ENCODE results near the gene FCHSD2.
"Not testable (repeated sequence)": the region's sequence is repeated elsewhere in the genome, so short reads cannot be mapped to it uniquely, and the experiment has no call there.

FCHSD2 gene

DNA sequence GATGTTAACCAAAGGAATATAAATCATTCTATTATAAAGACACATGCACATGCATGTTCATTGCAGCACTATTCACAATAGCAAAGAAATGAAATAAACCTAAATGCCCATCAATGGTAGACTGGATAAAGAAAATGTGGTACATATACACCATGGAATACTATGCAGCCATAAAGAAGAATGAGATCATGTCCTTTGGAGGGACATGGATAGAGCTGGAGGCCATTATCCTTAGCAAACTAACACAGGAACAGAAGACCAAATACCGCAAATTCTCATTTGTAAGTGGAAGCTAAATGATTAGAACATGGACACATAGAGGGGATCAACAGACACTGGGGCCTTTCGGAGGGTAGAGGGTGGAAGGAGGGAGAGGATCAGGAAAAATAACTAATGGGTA is 283.9 kb downstream of the FCHSD2 start:
- not testable (repeated sequence) for H3K9me3 ChIP-seq (ENCODE audit: control insufficient read depth, low read length); H3K36me3 ChIP-seq (ENCODE audit: control insufficient read depth, insufficient read depth, low read length); H3K4me1 ChIP-seq (ENCODE audit: control insufficient read depth, insufficient read depth, low read length, poor library complexity, severe bottlenecking); DNase-seq; H3K27ac ChIP-seq (ENCODE audit: insufficient read depth, low read length, poor library complexity, severe bottlenecking); H3K4me3 ChIP-seq (ENCODE audit: insufficient read depth, low read depth, low read length, poor library complexity, severe bottlenecking); H3K27me3 ChIP-seq (replicated peaks; ENCODE audit: control insufficient read depth, insufficient read depth, low read length, poor library complexity, severe bottlenecking)

DNA sequence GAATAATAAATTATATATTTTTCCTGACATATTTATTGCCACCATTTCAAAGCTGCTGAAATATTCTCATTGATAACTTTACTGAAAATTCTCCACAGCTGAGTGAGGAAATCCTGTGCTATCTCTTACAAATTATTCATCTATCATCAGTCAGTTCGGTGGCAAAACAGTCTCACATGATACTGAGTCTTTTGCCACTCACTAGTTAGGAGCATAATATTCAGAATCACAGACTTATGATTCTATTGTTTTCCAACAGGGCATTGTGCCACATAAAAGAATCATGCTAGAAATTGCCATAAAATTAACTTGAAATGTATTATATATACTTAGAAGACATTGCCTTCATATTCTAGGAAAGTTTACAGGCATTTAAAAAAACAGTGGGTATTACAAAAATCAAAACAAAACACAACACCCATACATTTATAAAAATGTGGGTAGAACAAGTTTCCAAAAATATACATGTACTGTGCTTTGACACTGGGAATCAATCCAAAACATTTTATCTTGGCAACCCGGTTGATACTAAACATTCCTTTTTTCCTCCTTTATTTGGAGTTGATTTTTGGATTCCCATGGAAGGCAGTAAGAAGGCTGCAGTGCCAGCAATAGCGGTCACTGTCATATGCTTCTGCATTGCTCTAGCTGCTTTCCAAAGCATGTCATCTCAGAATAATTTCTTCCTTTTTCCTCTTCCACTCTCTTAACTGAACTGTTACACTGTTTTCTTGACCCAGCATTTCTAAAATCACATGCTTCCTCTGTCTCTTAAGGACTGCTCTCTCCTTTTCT is 285.4 kb downstream of the FCHSD2 start:
- Histone ChIP-seq H3K27me3 (replicated peaks; ENCODE audit: control insufficient read depth, insufficient read depth, low read length, poor library complexity, severe bottlenecking) (no peaks in the 10 kb centered on the region), H3K27ac (ENCODE audit: insufficient read depth, low read length, poor library complexity, severe bottlenecking) (no peak overlapping the region), H3K4me1 (ENCODE audit: control insufficient read depth, insufficient read depth, low read length, poor library complexity, severe bottlenecking) (no peaks in the 10 kb centered on the region), H3K4me3 (ENCODE audit: insufficient read depth, low read depth, low read length, poor library complexity, severe bottlenecking) (no peak overlapping the region), H3K36me3 (ENCODE audit: control insufficient read depth, insufficient read depth, low read length) (no peaks in the 10 kb centered on the region), H3K9me3 (ENCODE audit: control insufficient read depth, low read length) (no peaks in the 10 kb centered on the region)
- DNase-seq: no peak

DNA sequence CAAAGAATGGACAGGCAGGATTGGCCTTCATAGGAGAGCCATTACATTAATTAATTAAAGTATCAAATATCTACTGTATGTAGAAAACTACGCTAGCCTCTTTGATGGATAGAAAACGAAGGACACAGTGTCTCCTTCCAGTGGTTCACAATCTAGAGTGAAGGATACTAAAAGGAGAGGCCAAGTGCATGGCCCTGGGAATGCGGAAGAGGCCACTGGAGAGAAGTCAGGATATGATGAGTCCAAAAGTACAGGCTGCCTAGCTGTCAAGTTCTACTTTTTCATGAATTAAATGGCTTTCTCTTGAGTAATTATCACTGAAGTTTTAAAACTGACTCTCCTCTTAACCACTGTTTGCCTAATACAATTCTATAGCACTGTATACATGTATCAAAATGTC is 286.1 kb downstream of the FCHSD2 start:
- no peak overlapping the region for H3K4me3 ChIP-seq (ENCODE audit: insufficient read depth, low read depth, low read length, poor library complexity, severe bottlenecking)
- no peaks in the 10 kb centered on the region for H3K36me3 ChIP-seq (ENCODE audit: control insufficient read depth, insufficient read depth, low read length)
- H3K27me3 ChIP-seq (replicated peaks; ENCODE audit: control insufficient read depth, insufficient read depth, low read length, poor library complexity, severe bottlenecking): no peaks in the 10 kb centered on the region
- no peak for DNase-seq
- H3K9me3 ChIP-seq (ENCODE audit: control insufficient read depth, low read length): no peaks in the 10 kb centered on the region
- H3K4me1 ChIP-seq (ENCODE audit: control insufficient read depth, insufficient read depth, low read length, poor library complexity, severe bottlenecking): no peaks in the 10 kb centered on the region
- no peak overlapping the region for H3K27ac ChIP-seq (ENCODE audit: insufficient read depth, low read length, poor library complexity, severe bottlenecking)

DNA sequence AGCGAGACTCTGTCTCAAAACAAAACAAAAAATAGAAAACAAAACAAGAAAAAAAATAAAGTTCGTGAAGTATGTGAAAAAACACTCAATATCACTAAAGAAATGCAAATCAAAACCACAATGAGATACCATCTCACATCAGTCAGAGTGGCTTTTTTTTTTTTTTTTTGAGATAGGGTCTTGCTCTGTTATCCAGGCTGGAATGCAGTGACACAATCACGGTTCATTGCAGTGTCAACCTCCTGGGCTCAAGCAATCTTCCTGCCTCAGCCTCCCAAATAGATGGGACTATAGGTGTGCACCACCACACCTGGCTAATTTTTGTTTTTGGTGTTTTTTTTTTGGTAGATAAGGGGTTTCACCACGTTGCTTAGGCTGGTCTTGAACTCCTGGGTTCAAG is 290.4 kb downstream of the FCHSD2 start:
- no peak for DNase-seq
- H3K4me1 ChIP-seq (ENCODE audit: control insufficient read depth, insufficient read depth, low read length, poor library complexity, severe bottlenecking): no peaks in the 10 kb centered on the region
- no peaks in the 10 kb centered on the region for H3K9me3 ChIP-seq (ENCODE audit: control insufficient read depth, low read length)
- H3K36me3 ChIP-seq (ENCODE audit: control insufficient read depth, insufficient read depth, low read length): no peaks in the 10 kb centered on the region
- no peak overlapping the region for H3K4me3 ChIP-seq (ENCODE audit: insufficient read depth, low read depth, low read length, poor library complexity, severe bottlenecking)
- H3K27ac ChIP-seq (ENCODE audit: insufficient read depth, low read length, poor library complexity, severe bottlenecking): no peak overlapping the region
- no peaks in the 10 kb centered on the region for H3K27me3 ChIP-seq (replicated peaks; ENCODE audit: control insufficient read depth, insufficient read depth, low read length, poor library complexity, severe bottlenecking)

DNA sequence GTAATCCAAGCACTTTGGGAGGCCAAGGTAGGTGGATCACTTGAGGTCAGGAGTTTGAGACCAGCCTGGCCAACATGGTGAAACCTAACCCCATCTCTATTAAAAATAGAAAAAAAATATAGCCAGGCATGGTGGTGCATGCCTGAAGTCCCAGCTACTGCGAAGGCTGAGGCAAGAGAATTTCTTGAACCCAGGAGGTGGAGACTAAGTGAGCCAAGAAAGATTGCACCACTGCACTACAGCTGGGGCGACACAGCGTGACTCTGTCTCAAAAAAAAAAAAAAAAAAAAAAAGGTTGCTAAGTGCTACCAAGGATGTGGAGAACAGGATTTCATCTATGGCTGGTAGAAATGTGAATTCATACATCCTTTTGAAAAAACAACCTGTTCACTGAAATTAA is 291.3 kb downstream of the FCHSD2 start:
- Histone ChIP-seq H3K27me3 (replicated peaks; ENCODE audit: control insufficient read depth, insufficient read depth, low read length, poor library complexity, severe bottlenecking) (no peaks in the 10 kb centered on the region), H3K36me3 (ENCODE audit: control insufficient read depth, insufficient read depth, low read length) (no peaks in the 10 kb centered on the region), H3K9me3 (ENCODE audit: control insufficient read depth, low read length) (no peaks in the 10 kb centered on the region), H3K4me1 (ENCODE audit: control insufficient read depth, insufficient read depth, low read length, poor library complexity, severe bottlenecking) (no peaks in the 10 kb centered on the region), H3K27ac (ENCODE audit: insufficient read depth, low read length, poor library complexity, severe bottlenecking) (no peak overlapping the region), H3K4me3 (ENCODE audit: insufficient read depth, low read depth, low read length, poor library complexity, severe bottlenecking) (no peak overlapping the region)
- DNase-seq: no peak

DNA sequence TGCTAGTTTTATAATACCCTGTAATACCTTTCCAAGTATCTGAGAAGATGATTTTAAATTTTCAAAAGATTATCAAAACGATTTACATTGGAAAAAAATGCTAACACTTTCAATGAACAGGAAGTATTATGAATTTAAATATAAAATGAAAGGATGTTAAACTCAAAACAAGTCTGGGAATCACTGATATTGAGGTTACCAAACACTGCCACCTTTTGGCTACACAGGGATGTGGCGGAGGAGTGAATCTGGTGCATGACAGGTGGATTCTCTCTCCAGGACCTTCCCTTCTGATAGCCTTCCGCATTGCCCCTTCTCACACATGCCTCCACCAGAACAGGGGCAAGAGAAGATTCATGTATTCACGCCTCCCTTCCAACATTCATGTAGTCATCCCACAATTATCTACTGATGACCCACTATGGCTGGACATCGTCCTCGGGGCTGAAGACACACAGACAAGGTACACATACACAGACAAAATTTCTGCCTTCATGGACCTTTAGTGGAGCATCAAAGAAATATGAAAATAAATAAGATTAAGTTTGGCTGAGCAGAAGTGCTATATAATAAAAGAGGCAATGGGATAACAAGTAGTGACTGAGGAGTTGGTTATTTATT is 293.2 kb downstream of the FCHSD2 start:
- no peak overlapping the region for H3K4me3 ChIP-seq (ENCODE audit: insufficient read depth, low read depth, low read length, poor library complexity, severe bottlenecking)
- H3K4me1 ChIP-seq (ENCODE audit: control insufficient read depth, insufficient read depth, low read length, poor library complexity, severe bottlenecking): no peaks in the 10 kb centered on the region
- no peaks in the 10 kb centered on the region for H3K27me3 ChIP-seq (replicated peaks; ENCODE audit: control insufficient read depth, insufficient read depth, low read length, poor library complexity, severe bottlenecking)
- H3K27ac ChIP-seq (ENCODE audit: insufficient read depth, low read length, poor library complexity, severe bottlenecking): no peak overlapping the region
- peaks cover 10% of the 10 kb centered on the region for H3K36me3 ChIP-seq (ENCODE audit: control insufficient read depth, insufficient read depth, low read length)
- no peaks in the 10 kb centered on the region for H3K9me3 ChIP-seq (ENCODE audit: control insufficient read depth, low read length)
- peak in 1 of 3 donors; percentile 17 for DNase-seq

DNA sequence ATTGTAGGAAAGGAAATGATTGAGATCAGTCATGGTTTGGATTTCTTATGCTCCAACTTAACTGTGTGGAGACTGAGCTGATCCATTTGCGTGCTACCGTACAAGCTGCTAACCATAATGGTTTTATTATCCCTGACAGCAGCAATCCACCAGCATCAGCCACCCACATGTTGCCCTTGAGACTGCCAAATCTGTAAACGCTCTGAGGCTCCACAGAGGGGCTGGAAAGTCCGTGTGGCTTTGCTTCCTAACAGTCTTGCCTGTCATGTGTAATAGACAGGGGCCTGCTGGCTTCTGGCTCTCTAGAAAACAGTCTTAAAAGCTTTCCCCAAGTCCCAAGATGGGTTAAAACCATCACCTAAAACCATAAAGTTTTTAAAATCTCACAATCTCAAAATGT is 297.8 kb downstream of the FCHSD2 start:
- DNase-seq: no peak
- H3K9me3 ChIP-seq (ENCODE audit: control insufficient read depth, low read length): no peaks in the 10 kb centered on the region
- H3K27me3 ChIP-seq (replicated peaks; ENCODE audit: control insufficient read depth, insufficient read depth, low read length, poor library complexity, severe bottlenecking): no peaks in the 10 kb centered on the region
- no peak overlapping the region for H3K4me3 ChIP-seq (ENCODE audit: insufficient read depth, low read depth, low read length, poor library complexity, severe bottlenecking)
- peaks cover 24% of the 10 kb centered on the region for H3K36me3 ChIP-seq (ENCODE audit: control insufficient read depth, insufficient read depth, low read length)
- no peaks in the 10 kb centered on the region for H3K4me1 ChIP-seq (ENCODE audit: control insufficient read depth, insufficient read depth, low read length, poor library complexity, severe bottlenecking)
- H3K27ac ChIP-seq (ENCODE audit: insufficient read depth, low read length, poor library complexity, severe bottlenecking): no peak overlapping the region

DNA sequence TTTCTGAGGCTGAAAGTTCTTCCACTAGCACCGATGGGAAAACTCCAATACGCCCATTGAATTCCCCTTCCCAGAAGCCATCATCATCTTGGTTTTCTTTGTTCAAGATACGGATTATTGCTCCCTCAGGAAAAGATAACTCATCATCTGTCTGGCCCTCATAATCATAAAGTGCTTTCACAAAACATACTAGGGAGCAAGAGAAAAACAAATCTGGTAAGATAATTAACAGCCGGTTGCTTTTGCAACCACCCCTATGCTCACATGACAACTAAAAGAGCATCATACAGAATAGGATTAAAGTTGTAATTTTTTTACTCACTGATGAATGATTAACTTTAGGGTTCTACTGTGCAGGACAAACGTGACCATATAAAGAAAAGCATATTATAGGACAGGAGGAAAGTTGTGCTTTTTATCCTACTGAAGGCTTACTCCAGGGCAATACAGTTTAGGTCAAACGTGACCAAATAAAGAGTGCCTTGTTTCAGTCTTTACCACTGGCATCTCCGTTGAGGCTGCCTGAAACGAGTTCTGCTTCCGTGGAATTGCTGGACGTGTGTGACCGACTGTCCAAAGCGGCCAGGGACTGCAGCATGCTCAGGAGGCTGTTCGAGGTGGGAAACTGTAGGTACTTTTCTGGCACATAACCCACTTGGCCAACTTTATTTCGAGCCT is 299.3 kb downstream of the FCHSD2 start:
- no peak for DNase-seq
- Histone ChIP-seq H3K36me3 (ENCODE audit: control insufficient read depth, insufficient read depth, low read length) (peaks cover 33% of the 10 kb centered on the region), H3K27ac (ENCODE audit: insufficient read depth, low read length, poor library complexity, severe bottlenecking) (no peak overlapping the region)

DNA sequence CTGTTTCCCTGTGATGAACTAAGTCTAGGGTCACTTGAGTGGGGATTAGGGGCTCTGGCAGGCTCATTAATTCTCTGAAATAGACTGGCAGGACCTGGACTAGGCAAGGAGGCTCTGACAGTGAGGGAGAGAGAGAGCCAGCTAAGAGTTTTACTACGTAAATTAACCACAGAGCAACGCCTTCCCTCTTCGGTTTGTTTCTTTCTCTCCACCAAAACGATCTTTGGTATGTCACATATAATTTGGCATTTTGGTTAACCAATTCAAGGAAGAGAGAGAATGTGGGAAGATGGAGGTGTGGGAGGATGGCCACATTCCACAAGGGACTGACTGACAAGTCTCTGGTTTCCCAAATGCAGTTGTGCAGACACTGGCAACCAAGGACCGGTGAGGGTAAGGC is 300.0 kb downstream of the FCHSD2 start:
- Histone ChIP-seq H3K27me3 (replicated peaks; ENCODE audit: control insufficient read depth, insufficient read depth, low read length, poor library complexity, severe bottlenecking) (no peaks in the 10 kb centered on the region), H3K27ac (ENCODE audit: insufficient read depth, low read length, poor library complexity, severe bottlenecking) (no peak overlapping the region), H3K9me3 (ENCODE audit: control insufficient read depth, low read length) (no peaks in the 10 kb centered on the region), H3K4me3 (ENCODE audit: insufficient read depth, low read depth, low read length, poor library complexity, severe bottlenecking) (no peak overlapping the region), H3K36me3 (ENCODE audit: control insufficient read depth, insufficient read depth, low read length) (peaks cover 33% of the 10 kb centered on the region), H3K4me1 (ENCODE audit: control insufficient read depth, insufficient read depth, low read length, poor library complexity, severe bottlenecking) (no peaks in the 10 kb centered on the region)
- no peak for DNase-seq

More for the DNA sequence above, 299.3 kb downstream of the FCHSD2 start:
- Histone ChIP-seq H3K4me3 (ENCODE audit: insufficient read depth, low read depth, low read length, poor library complexity, severe bottlenecking) (no peak overlapping the region), H3K9me3 (ENCODE audit: control insufficient read depth, low read length) (no peaks in the 10 kb centered on the region), H3K4me1 (ENCODE audit: control insufficient read depth, insufficient read depth, low read length, poor library complexity, severe bottlenecking) (no peaks in the 10 kb centered on the region), H3K27me3 (replicated peaks; ENCODE audit: control insufficient read depth, insufficient read depth, low read length, poor library complexity, severe bottlenecking) (no peaks in the 10 kb centered on the region)

DNA sequence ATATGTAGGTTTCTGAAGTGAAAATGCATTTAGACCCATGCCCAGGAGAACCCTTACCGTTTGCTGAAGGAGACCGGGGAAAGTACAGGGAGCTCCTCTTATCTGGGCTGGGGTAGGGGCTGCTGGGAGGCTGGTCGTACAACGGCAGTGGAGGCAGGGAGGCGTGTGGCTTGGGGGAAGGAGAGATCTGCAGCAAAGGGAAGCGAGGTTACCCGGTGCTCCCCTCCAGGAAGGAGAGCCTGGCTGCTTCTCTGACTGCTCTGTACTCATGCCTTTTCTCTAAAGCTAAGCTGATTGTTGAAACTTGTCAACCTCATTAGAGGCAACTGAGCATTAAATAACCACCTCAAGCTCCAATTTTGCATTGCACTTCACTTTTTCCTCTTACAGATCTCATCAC is 300.7 kb downstream of the FCHSD2 start:
- H3K4me1 ChIP-seq (ENCODE audit: control insufficient read depth, insufficient read depth, low read length, poor library complexity, severe bottlenecking): no peaks in the 10 kb centered on the region
- no peak overlapping the region for H3K4me3 ChIP-seq (ENCODE audit: insufficient read depth, low read depth, low read length, poor library complexity, severe bottlenecking)
- H3K9me3 ChIP-seq (ENCODE audit: control insufficient read depth, low read length): no peaks in the 10 kb centered on the region
- H3K27ac ChIP-seq (ENCODE audit: insufficient read depth, low read length, poor library complexity, severe bottlenecking): no peak overlapping the region
- no peak for DNase-seq
- no peaks in the 10 kb centered on the region for H3K27me3 ChIP-seq (replicated peaks; ENCODE audit: control insufficient read depth, insufficient read depth, low read length, poor library complexity, severe bottlenecking)
- H3K36me3 ChIP-seq (ENCODE audit: control insufficient read depth, insufficient read depth, low read length): peaks cover 33% of the 10 kb centered on the region

All from effector memory CD4-positive, alpha-beta T cell (primary cell).